Cortex of kidney (tissue), 1 donor: ENCODE measurements around the gene GEMIN5.
"Not testable (repeated sequence)": the region's sequence is repeated elsewhere in the genome, so short reads cannot be mapped to it uniquely, and the experiment has no call there.

Experiments used
- DNase-seq: peaks from one replicate; lab custom pipeline; 2025; lab: John Stamatoyannopoulos, UW

Gene GEMIN5, protein sequence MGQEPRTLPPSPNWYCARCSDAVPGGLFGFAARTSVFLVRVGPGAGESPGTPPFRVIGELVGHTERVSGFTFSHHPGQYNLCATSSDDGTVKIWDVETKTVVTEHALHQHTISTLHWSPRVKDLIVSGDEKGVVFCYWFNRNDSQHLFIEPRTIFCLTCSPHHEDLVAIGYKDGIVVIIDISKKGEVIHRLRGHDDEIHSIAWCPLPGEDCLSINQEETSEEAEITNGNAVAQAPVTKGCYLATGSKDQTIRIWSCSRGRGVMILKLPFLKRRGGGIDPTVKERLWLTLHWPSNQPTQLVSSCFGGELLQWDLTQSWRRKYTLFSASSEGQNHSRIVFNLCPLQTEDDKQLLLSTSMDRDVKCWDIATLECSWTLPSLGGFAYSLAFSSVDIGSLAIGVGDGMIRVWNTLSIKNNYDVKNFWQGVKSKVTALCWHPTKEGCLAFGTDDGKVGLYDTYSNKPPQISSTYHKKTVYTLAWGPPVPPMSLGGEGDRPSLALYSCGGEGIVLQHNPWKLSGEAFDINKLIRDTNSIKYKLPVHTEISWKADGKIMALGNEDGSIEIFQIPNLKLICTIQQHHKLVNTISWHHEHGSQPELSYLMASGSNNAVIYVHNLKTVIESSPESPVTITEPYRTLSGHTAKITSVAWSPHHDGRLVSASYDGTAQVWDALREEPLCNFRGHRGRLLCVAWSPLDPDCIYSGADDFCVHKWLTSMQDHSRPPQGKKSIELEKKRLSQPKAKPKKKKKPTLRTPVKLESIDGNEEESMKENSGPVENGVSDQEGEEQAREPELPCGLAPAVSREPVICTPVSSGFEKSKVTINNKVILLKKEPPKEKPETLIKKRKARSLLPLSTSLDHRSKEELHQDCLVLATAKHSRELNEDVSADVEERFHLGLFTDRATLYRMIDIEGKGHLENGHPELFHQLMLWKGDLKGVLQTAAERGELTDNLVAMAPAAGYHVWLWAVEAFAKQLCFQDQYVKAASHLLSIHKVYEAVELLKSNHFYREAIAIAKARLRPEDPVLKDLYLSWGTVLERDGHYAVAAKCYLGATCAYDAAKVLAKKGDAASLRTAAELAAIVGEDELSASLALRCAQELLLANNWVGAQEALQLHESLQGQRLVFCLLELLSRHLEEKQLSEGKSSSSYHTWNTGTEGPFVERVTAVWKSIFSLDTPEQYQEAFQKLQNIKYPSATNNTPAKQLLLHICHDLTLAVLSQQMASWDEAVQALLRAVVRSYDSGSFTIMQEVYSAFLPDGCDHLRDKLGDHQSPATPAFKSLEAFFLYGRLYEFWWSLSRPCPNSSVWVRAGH (N-terminal part only)

GRCh38 chr5:154937718-154938466 is at the start of gene GEMIN5:
Gene GEMIN5 (minus strand): TSS chr5:154938211. CDS start chr5:154938133, 78 bp downstream.
- DNase-seq: peak; percentile 9

GRCh38 chr5:154986151-154986550 is 48.1 kb upstream of the GEMIN5 start:
- no peak for DNase-seq

DNA sequence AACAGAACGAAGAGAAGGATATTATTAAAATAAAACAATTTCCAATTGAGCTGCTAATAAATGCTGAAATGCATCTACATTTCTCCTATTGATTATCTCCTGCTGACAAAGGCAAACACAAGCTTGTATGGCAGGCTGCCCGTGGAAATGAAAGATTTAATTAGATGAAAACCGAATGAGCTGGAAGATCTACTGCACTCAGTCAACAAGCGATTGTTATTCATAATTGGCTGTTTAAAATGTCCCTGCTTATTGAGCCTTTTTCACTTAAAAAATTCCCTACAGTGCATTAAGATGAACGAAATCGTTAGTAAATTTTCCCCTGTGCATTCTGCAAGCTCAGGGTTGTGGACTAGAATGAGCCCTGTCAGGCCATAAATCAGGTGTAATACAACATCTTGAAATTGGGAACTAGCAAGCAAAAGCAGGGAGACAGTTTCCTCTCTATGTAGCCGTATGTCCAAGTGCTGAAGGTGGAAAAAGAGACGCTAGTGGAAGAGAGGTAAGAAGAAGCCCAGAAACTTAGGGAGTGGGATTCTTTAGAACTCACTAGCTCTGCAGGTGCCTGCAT is 47.0 kb upstream of the GEMIN5 start:
- DNase-seq: no peak

- DNase-seq: not testable (repeated sequence)
Observed at GRCh38 chr5:154978294-154978693, 40.3 kb upstream of the GEMIN5 start.

DNA sequence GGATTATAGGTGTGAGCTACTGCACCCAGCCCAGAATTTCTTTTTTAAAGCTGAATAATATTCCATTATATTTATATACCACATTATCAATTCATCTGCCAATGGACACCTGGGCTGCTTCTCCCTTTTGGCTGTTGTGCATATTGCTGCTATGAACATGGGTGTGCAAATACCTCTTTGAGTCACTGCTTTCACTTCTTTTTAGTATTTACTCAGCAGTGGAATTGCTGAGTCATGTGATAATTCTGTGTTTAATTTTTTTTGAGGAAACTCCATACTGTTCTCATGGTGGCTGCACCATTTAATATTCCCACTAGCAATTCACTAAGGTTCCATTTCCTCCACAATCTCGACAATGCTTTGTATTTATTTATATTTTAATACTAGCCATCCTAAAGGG is 39.4 kb upstream of the GEMIN5 start:
- DNase-seq: no peak

DNA sequence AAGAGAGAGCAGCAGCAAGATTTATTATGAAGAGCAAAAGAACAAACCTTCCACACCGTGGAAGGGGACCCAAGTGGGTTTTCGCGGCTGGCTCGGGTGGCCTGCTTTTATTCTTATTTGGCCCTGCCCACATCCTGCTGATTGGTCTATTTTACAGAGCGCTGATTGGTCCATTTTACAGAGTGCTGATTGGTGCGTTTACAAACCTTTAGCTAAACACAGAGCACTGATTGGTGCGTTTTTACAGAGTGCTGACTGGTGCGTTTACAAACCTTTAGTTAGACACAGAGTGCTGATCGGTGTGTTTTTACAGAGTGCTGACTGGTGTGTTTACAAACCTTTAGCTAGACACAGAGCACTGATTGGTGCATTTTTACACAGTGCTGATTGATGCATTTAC is 38.1 kb upstream of the GEMIN5 start:
- DNase-seq: not testable (repeated sequence)

DNA sequence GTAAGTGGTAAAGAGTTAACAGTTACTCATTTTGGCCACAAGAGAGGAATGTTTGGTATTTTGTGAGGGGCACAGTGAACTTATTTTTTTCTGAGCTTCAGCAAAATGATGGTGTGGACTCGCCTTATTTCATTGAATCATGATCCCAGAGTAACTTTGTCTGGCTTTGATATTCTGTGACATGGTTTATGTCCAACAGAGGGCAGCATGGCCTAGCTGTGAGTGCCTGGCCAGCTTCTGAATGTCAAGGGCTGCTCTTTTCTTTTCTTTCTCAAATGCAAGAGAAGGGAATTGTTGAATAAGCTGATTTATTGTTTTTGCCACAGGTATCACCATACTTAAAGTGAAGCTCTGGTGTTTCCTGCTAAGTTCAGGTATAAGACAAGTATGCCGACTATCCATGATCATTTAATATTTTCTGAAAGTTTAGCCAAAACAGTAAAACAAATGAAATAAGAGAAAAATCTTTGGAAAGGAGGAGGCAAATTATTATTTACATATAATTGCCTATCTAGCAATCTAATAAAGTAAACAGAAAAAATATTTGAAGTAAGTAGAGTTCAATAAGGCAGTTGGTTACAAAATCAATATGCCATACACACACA is 34.6 kb upstream of the GEMIN5 start:
- DNase-seq: no peak

DNA sequence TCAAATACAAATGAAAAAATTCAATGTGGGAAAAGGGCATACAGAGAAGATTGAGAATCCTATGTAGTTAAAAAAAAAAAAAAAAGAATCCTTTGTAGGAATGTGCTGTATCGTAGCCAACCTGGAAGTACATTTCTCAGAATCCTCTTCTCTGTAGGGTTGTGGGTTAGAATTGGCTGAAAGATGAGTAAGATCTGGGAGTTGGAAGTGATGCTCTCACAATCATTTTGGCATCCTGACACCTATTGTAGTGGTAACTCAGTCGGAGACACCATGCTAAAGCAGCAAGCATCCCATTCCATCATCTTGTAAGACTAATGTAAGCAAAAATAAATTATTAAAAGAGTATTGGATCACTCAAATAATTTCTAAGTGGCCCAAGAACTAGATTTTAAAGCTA is 33.5 kb upstream of the GEMIN5 start:
- no peak for DNase-seq

DNA sequence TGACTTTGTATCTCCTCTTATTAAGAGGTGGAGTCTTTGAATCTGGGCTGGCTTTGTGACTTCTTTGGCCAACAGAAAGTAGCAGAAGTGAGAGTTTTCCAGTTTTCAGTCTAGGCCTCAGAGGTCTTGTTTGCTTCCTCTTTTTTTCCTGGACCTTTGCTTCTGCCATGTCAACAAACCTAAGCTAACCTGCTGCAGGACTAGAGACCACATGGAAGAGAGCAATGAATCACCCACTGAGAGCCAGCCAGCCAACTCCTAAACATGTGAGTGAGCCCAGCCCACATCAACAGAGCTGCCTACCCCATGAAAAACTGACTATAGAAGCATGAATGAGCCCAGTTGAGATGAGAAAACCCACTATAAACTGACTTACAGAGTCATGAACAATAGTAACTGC is 32.7 kb upstream of the GEMIN5 start:
- no peak for DNase-seq

DNA sequence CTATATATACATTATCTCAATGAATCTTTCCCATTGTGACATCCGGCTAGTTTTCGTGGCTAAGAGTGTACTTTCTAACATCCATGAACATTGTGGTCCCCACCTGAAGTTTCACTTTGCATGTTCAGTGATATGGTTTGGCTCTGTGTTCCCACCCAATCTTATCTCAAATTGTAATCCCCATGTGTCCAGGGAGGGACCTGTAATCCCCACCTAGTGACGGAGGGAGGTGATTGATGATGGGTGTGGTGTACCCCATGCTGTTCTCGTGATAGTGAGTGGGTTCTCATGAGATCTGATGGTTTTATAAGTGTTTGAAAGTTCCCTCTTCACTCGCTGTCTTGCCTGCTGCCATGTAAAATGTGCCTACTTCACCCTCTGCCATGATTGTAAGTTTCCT is 30.9 kb upstream of the GEMIN5 start:
- DNase-seq: no peak

DNA sequence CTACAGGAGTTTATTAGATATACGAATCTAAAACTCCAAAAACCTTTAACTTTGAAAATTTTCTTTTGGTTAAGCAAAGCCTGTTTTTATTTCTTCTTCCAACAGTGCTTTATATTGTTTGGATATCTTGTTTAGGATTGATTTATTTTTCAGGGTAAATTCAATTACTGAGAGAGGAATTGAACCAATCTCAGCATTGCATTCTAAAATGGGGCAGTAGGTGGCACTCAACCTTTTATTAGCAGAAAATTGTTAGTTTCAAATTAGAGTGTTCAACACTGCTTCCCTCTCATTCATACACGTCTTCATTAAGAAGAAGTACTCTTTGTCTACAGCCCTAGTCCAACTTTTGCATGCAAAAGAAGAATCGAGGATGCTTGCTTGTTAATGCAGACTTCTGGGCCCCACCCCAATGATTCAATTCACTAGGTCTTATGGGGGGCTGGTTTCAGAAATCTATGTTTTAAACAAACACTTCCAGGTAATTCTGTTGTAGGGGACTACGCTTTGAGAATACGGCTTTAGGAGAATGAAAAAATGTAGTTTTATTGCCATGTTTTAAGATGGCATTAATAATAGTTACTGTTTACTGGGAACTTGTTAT is 29.5 kb upstream of the GEMIN5 start:
- no peak for DNase-seq

GRCh38 chr5:154966874-154967273 is 28.9 kb upstream of the GEMIN5 start:
- DNase-seq: no peak

DNA sequence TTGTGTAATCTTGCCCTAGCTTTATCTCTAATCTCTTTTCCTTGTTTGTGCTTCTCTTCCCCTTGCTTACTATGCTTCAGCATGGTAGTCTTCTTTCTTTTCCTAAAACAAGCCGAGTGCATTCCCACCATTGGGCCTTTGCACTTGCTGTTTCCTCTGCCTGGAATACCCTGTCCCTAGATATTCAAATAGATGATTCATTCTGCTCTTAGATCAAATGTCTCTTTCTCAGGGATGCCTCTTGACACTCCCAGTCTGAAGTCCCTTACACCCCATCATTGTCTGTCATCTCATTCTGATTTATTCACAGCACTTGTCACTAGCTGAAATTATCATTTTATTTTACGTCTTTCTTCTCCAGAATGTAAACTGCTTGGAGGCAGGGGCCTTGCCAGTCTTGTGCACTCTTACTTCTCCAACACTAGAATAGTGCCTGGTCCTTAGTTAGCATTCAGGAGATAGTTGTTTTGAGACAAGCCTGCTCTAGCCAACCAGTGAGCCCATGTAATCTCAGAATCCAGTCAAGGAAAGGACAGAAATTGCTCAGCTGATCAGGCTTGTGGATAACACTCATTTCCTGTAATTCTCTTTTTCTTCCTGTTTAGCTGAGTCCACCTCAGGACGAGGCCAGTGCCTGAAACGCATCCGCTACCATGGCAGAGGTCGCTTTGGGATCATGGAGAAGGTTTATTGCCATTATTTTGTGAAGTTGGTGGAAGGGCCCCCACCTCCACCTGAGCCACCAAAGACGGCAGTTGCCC is 28.2 kb upstream of the GEMIN5 start:
- no peak for DNase-seq

- no peak for DNase-seq
Observed at GRCh38 chr5:154962494-154962893, 24.5 kb upstream of the GEMIN5 start.

- no peak for DNase-seq
Observed at GRCh38 chr5:154956712-154957111, 18.7 kb upstream of the GEMIN5 start.

DNA sequence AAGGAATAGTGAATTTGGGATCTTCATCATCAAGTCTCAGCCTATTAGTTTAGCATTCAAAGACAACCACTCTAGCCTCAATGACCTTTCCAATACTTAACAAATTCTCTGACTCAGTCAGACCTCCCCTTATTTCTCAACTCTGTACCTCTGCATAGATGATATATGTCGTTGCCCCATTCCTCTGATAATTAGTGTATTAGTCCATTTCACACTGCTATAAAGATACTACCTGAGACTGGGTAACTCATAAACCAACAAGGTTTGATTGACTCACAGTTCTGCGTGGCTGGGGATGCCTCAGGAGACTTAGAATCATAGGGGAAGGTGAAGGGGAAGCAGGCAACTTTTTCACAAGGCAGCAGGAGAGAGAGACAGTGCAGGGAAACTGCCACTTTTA is 11.8 kb upstream of the GEMIN5 start:
- DNase-seq: no peak

DNA sequence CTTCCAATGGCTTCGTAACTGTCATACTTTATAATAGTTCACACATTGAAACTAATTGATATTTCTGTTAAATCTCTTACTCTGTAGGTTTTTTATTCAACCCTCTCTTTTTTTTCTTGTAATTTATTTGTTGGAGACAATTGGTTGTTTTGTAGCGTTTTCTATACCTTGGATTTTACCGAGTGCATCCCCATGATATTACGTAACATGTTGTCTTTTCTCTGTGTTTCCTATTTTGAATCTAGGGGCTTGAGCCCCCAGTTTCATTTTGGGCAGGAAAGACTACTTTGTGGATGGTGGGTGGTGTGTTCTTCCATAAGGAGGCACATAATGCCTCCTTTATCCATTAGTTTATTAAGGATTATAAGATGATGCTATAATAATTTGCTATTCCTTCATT is 10.3 kb upstream of the GEMIN5 start:
- DNase-seq: no peak

DNA sequence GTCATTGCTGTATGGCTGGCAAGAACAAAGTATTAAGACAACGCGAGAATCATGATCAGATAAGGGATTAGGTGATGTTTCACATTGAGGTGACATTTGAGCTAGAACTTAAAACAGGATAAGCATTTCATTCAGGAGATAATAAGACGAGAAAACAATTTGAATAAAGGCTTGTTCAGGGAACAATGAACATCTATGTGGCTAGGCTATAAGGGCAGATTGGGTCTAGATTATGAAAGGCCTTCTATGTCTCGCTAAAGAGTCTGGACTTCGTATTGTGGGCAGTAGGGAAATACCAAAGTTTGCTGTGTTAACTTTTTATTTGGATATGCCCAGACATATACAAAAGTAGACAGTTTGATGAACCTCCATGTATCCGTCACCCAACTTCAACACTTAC is 9.8 kb upstream of the GEMIN5 start:
- no peak for DNase-seq

DNA sequence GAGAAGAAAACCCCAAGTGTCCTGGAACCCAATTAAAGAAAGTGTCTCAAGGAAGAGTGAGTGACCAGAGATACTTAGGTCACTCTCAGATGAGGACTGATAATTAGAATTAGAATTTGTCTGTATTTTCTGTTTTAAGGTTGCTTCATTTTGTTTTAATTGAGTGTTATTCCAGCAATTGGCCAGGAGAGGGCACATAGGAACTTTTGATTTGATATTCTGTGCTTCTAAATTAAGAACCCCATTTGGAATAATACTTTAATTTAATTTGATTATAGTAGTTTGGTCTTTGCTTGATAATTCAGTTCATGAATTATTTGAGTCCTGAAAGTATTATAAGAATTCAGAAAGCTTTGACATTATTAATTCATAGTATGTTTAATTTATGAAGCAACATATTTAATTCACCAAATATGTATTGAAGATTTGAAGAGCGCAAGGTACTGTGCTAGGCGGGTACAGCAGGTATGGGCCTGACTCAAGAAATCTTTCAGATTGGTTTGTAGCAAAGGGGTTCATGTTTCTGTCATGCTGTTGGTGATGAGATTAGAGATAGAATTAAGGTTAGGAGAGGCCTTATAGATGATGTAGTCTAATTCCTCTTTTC is 7.8 kb upstream of the GEMIN5 start:
- no peak for DNase-seq
